Measurements from ENCODE around the gene ZNF33A.
"Not testable (repeated sequence)": the region's sequence is repeated elsewhere in the genome, so short reads cannot be mapped to it uniquely, and the experiment has no call there.

The ZNF33A gene

GRCh38 chr10:38010119-38010903 is at the start of gene ZNF33A:
Gene ZNF33A (plus strand): TSS chr10:38010675. CDS start chr10:38012342, 1,667 bp downstream.
- DNase-seq (ENCODE audit: low read depth, low spot score), result peak; percentile 84

GRCh38 chr10:37965006-37965405 is 45.5 kb upstream of the ZNF33A start:
- DNase-seq (ENCODE audit: low read depth, low spot score), result no peak

DNA sequence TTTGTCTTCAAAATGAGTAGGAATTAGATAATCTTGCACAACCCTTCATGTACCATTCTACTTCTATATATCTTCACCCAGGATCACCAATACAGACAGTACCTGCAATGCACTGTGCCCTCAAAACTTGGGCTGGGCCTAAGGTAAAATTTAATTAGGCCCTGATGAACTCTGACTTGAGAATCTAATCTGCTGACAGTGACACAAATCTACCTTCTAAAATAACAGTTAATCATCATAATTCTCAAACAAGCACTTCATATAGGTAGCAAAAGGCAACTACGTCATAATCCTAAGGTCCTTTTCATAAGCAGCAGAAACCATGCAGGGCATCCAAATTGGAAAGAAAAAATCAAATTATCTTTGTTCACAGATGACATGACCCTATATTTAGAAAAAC is 38.1 kb upstream of the ZNF33A start:
- DNase-seq (ENCODE audit: low read depth, low spot score), result no peak

DNA sequence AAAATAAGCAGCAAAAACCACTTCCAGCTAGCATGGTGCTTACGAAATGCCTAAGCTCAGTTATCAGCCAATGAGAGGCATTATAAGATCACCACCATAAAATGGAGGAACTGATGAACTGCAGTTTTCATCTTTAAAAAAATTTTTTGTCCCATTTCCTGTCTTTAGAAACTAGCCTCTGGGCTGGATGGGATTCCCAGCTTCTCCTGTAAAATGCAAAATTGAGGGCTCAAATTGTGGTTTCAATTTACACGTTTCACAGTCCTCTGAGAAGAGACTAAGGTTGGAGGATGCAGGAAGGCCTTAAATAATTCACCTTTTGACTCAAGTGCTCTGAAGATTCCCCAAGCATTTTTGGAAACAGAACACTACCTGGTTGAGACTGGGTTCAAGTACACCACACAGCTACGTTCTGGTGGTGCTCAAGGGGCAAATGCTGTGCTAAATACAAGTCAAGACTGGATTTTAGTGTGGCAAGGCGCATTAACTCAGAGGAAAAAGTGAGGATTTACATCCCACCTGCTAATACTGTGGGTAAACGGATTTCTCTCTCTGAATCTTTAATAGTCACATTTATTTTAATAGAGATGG is 35.0 kb upstream of the ZNF33A start:
- DNase-seq (ENCODE audit: low read depth, low spot score), result no peak

- DNase-seq (ENCODE audit: low read depth, low spot score), result peak; percentile 94
Observed at GRCh38 chr10:37976091-37976879, 34.2 kb upstream of the ZNF33A start, which contains the start of gene ZNF25. Gene ZNF25 (minus strand): TSS chr10:37976647. CDS start chr10:37971722, 4,925 bp downstream.

GRCh38 chr10:37976880-37977203 is 33.6 kb upstream of the ZNF33A start:
- no peak for DNase-seq (ENCODE audit: low read depth, low spot score)

- no peak for DNase-seq (ENCODE audit: low read depth, low spot score)
Observed at GRCh38 chr10:37991655-37992054, 18.8 kb upstream of the ZNF33A start.

- no peak for DNase-seq (ENCODE audit: low read depth, low spot score)
Observed at GRCh38 chr10:37992083-37992482, 18.4 kb upstream of the ZNF33A start.

DNA sequence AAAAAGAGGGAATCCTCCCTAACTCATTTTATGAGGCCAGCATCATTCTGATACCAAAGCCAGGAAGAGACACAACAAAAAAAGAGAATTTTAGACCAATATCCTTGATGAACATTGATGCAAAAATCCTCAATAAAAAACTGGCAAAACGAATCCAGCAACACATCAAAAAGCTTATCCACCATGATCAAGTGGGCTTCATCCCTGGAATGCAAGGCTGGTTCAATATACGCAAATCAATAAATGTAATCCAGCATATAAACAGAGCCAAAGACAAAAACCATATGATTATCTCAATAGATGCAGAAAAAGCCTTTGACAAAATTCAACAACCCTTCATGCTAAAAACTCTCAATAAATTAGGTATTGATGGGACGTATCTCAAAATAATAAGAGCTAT is 11.6 kb upstream of the ZNF33A start:
- DNase-seq (ENCODE audit: low read depth, low spot score), result not testable (repeated sequence)

GRCh38 chr10:38000474-38000873 is 10.0 kb upstream of the ZNF33A start:
- not testable (repeated sequence) for DNase-seq (ENCODE audit: low read depth, low spot score)

DNA sequence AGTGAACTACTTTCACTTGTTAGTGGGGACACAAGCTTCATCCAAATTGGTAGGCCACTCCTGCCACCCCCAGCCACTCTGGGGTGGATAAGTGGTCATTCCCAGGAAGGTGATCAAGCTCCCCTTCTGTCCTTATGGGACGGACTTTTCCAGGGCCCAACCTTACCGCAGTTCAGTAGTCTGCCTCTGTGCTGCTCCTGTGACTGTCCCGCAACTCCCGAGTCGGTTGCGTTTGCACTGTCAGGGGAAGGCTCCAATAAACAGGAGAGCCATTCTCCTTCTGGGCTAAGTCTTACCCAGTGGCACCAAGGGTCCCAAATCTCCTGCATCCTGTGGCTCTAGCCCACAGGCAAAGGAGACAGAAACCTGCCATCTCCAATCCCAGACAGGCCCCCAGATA is 7.4 kb upstream of the ZNF33A start:
- DNase-seq (ENCODE audit: low read depth, low spot score), result no peak

DNA sequence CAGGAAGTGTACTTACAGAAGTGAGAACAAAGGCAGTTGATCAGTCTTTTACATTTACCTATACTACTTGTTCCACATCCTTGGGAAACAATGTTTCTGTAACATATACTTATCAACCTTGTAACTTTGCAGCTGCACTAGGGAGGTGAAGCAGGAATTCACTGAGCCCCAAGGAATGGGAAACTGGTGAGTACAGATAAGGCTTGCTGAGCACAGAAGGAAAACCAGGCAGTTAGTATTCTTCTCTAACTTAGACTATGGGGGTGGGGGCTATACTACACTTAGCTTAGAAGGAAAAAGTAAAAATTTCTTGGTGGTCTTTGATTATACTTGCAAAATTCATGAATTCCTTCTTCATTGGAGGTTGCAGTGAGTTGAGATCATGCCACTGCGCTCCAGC is 6.9 kb upstream of the ZNF33A start:
- no peak for DNase-seq (ENCODE audit: low read depth, low spot score)

DNA sequence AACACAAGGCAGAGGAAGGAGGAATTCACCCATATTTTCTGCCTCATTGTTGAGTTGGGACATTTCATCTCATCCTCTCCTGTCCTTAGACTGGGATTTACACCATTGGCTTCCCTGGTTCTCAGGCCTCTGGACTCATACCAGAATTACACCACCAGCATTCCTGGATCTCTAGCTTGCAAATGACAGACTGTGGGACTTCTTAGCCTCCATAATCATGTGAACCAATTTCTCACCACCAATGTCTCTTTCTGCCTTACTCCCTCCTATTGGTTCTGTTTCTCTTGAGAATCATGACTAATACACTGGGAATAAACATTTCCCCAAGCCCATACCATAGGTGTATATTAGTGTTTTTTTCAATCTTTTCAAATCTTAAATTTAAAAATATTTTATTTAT is 2.9 kb upstream of the ZNF33A start:
- DNase-seq (ENCODE audit: low read depth, low spot score), result no peak

DNA sequence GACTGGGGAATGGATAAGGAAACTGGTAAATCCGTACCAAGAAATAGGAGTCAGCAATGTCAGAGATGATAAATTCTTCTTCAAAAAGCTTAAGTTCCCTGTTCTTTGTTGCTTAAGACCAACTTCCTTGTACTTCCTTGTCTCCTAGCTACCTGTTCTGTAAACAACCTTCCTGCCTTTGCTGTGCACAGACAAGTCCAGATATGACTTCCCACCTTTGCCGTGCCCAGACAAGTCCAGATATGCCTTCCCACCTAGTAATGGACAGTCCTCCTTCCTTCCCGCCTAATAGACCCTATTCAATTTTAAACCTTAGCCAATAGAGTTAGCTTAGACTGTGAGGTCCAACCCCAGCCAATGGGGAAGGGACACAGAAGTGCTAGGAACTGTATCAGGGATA is 2.5 kb upstream of the ZNF33A start:
- DNase-seq (ENCODE audit: low read depth, low spot score), result no peak

DNA sequence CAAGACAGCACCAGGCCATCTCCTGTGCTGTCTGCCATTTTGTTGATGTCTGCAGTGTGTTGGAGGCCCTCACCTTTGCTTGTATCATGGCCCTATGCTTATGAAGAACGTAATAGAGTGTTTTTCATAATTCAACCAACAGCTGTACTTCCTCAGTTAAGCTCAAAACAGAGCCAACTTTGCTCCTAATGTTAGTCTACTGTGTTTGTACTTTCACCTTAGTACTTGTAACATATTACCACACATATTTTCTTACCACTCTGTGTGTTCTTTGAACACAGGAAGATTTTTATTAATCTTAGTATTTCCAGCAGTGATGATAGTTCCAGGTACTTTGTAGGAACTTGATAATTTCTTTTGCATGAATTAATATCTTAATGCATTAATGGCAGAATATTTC is 5.9 kb downstream of the ZNF33A start:
- no peak for DNase-seq (ENCODE audit: low read depth, low spot score)

- not testable (repeated sequence) for DNase-seq (ENCODE audit: low read depth, low spot score)
Observed at GRCh38 chr10:38019124-38019523, 8.6 kb downstream of the ZNF33A start.

DNA sequence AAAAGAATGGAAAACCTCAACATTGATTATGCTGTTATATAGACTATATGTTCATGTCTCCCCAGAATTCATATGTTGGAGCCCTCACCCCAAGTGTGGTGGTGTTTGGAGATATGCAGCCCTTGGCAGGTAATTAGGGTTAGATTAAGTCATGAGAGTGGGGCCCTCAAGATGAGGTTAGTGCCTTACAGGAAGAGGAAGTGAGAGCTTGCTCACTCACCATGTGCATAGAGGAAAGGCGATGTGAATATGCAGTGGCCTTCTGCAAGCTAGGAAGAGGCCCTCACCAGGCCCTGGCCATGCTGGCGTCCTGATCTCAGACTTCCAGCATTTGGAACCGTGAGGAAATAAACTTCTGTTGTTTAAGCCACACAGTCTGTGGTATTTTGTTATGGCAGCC is 14.8 kb downstream of the ZNF33A start:
- DNase-seq (ENCODE audit: low read depth, low spot score), result no peak

GRCh38 chr10:38027986-38028385 is 17.5 kb downstream of the ZNF33A start:
- no peak for DNase-seq (ENCODE audit: low read depth, low spot score)

GRCh38 chr10:38032886-38033285 is 22.4 kb downstream of the ZNF33A start:
- DNase-seq (ENCODE audit: low read depth, low spot score), result no peak

DNA sequence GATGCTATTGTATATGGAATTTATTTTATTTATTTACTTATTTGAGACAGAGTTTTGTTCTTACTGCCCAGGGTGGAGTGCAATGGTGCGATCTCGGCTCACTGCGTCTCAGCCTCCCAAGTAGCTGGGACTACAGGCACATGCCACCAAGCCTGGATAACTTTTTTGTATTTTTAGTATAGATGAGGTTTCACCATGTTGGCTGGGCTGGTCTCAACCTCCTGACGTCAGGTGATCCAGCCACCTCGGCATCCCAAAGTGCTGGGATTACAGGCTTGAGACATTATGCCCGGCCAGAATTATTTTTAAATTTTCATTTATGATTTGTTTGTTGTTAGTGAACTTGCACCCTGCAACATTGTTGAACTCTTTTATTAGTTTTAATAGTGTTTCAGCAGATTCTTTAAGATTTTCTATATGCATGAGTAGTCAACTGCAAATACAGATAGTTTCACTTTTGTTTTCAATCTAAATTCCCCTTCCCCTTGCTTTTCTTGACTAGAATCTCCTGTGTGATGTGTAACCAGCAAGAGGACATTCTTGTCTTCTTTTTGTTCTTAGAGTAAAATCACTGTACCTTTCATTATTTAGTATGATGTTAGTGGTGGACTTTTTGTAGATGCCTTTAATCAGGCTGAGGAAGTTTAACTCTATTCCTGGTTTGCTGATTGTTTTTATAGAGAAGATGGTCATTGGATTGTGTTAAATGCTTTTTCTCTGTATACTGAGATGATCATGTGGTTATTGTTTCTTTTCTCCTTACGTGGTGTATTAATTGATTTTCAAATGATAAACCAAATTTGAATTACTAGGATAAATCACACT is 27.8 kb downstream of the ZNF33A start:
- DNase-seq (ENCODE audit: low read depth, low spot score), result no peak

DNA sequence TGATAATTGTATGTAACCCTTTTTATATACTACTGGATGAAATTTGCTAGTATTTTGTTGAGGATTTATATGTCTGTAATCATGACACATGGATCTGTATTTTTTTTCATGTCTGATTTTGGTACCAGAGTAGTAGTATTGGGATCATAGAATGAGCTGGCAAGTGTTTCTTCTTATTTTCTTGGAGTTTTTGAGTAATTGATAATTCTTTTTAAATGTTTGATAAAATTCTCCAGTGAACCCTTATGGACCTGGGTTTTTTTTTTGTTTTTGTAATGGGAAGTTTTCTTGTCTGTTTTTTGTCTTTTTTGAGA is 28.4 kb downstream of the ZNF33A start:
- DNase-seq (ENCODE audit: low read depth, low spot score), result no peak

GRCh38 chr10:38043516-38043915 is 33.0 kb downstream of the ZNF33A start:
- no peak for DNase-seq (ENCODE audit: low read depth, low spot score)
